ENCODE results near the gene NLRC3.

GRCh38 chr16:3503523-3503922 lies 73.7 kb downstream of the NLRC3 start:
- TF ChIP-seq CTCF (conservative IDR thresholded peaks at IDR 0.05; ENCODE audit: low read depth, low read length) (no peak), EZH2 (IDR thresholded peaks at IDR 0.05; ENCODE audit: low read length, unreplicated experiment) (no peak), EZH2phosphoT487 (IDR thresholded peaks at IDR 0.05; ENCODE audit: borderline replicate concordance, low read length) (no peak)

All from PC-3 (cell line).